ENCODE data around the gene HDLBP. TPM values are rescaled to one million over a fixed set of nuclear protein-coding genes. Genes with fewer than 3 reads are reported as not detected.

Gene HDLBP
- 159 TPM for total RNA-seq

DNA sequence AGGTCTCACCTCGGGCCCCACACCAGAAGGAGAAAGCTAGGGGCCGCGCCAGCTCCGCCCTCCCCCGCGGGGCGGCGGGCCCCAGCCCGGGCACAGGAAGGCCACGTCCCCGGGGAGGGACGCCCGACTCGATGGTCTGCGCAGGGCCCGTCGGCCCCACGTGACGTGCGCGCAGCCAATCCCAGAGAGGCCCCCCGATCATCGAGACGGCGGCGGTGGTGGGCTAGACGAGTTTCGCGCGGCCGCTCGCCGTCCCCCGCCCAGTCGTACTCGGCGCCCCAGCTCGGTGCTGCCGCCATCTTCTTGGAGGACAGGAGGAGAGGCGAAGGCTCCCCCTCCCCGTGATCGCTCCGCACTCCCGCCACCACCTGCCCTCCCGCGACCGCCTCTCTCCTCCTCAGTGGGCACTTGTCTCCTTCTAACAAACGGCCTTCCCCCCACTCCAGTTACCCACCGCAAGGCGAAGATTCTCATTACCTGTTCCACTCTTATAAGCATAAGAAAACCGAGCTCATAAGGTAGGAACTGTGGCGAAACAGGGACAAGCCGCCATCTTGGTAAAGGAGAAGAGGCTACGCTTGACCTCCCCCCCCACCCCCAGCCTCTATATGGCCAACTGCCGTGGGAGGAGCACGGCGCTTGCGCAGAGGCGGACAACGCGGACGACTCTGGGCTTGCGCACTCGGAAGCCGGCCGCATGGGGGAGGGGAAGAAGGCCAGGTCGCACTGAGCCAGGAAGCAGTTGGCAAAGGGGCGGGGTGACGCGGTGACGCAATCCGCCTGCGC lies at the start of gene HDLBP:
TSS of gene HDLBP (minus strand) at position 580 of the 786 bp plus-strand sequence. CDS start 48,803 bp downstream, outside the sequence.
- FAIRE-seq (no peak), DNase-seq (ENCODE audit: low spot score in 2 of 2) (peak; percentile 97 to 99)

DNA sequence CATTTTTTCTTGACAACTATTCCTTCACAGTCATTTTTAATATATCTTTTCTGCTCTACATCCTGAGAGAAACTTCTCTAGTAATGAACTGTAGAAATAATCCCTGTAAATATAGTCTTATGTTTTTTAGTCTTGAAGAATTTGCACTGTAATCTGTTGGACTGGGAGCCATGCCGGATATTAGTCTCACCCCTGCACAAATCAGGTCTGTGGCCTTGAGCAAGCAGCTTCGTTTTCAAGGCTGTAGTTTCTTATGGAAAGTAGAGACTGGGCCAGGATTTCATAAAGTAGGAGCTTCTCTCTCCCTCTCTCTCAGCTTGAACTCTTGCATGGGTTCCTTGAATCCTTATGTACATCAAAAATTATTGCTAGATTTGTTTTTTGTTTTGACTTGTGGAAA lies 49.3 kb upstream of the HDLBP start:
- DNase-seq (ENCODE audit: low spot score in 2 of 2), result no peak
- FAIRE-seq, result no peak

DNA sequence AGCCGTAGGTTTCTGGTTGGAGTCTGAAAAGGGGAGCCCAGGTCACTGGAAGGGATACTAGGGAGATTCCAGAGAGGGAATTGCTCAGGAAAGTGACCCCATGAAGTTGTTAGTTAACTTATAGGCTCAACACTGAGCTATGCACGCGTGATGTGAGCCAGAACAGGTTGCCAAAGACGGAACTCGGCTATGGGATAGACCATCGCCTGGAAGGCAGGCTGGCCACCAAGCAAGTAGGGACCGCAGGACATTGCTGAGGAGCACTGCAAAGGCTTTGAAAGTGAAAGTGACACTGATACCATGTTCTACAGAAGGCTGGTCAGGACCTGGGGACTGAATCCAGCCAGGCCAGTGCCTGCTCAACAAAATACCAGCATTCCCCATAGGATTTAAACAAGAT lies 48.0 kb upstream of the HDLBP start:
- DNase-seq (ENCODE audit: low spot score in 2 of 2), result no peak
- FAIRE-seq, result no peak

GRCh38 chr2:241359481-241360045 lies 44.1 kb upstream of the HDLBP start:
- FAIRE-seq (no peak), DNase-seq (ENCODE audit: low spot score in 2 of 2) (no peak)

DNA sequence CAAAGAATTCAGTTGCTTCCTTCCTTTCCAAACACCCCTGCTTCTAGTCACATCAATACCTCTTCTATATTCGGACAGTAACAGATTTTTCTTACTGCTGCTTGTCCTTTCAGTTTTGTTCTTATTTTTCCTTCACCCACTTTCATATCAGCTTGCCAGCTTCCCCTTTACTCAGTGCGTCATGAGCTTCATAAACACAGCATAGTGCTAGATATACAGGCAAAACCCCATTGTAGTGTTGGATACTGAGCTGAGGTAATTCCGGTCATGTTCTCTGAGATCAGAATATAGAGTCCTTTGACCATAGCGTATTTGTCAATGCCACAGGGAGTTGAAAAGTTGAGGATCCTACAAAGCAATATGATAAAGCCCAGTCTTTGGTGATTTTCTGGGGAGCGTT lies 43.0 kb upstream of the HDLBP start:
- DNase-seq (ENCODE audit: low spot score in 2 of 2), result no peak
- FAIRE-seq, result no peak

DNA sequence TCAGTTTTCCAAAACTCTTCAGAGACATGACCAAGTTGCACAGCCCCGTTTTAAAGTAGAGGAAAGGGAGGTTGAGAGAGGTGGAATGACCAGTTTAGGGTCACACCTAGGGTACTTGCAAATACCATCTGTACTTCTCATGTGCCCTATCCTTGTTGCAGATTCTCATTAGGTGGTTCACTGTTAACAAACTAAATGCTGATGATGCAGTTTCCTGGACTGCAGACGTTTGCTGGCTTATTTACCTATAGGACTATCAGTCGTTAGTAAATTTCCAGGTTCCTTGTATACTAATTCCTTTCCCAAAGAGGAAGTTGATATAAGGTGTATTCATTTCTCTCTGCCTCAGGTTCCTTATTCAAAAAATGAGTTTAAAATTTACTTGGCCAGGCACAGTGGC lies 42.1 kb upstream of the HDLBP start:
- no peak for DNase-seq (ENCODE audit: low spot score in 2 of 2)
- FAIRE-seq, result no peak

- no peak for DNase-seq (ENCODE audit: low spot score in 2 of 2)
Measured at GRCh38 chr2:241356871-241357260, 41.4 kb upstream of the HDLBP start.

DNA sequence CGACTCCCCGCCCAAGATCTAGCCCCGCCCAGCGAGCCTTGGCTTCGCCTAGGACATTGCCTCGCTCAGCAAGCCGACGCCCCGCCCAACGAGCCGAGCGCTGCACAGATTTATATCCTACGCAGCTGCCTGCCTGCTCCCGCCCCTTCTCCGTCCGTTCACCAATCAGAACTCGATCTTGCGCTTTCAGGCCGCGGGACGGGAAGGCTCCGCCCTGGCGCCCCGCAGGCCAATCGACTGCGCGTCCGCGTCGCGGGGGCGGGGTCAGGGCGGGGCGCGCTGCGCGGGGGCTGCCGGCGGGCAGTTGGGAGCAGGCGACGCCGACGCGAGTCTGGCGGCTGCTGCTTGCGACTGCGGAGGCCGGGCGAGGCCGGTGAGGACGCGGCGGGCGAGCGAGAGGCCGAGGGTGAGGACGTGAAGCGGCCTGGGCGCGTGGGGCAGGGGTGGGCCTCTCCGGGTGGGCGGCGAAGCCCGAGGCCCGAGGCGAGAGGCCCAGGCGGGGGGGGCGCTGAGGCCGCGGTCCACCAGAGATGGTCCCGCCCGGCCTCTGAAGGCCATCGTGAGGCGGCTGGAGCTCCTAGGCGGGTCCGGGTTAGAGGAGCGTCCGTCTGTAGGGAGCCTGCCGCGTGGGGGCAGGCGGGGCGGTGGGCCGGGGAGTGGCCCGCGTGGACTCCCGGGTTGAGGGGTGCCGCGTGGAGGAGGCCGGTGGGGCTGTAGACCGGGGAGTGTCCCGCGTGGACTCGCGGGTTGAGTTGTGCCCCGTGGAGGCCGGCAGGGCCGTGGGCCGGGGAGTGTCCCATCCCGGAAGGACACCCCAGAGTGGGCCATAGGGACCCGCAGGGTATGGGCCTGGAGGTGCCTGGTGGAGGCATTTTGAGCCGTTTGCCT lies 40.8 kb upstream of the HDLBP start, which contains the start of gene FARP2:
TSS of gene FARP2 (plus strand) at position 303 of the 888 bp plus-strand sequence. CDS start 16,823 bp downstream, outside the sequence.
- peak; percentile 94 to 97 for DNase-seq (ENCODE audit: low spot score in 2 of 2)
- FAIRE-seq, result no peak

More at GRCh38 chr2:241356871-241357260, 41.4 kb upstream of the HDLBP start:
- no peak for FAIRE-seq

DNA sequence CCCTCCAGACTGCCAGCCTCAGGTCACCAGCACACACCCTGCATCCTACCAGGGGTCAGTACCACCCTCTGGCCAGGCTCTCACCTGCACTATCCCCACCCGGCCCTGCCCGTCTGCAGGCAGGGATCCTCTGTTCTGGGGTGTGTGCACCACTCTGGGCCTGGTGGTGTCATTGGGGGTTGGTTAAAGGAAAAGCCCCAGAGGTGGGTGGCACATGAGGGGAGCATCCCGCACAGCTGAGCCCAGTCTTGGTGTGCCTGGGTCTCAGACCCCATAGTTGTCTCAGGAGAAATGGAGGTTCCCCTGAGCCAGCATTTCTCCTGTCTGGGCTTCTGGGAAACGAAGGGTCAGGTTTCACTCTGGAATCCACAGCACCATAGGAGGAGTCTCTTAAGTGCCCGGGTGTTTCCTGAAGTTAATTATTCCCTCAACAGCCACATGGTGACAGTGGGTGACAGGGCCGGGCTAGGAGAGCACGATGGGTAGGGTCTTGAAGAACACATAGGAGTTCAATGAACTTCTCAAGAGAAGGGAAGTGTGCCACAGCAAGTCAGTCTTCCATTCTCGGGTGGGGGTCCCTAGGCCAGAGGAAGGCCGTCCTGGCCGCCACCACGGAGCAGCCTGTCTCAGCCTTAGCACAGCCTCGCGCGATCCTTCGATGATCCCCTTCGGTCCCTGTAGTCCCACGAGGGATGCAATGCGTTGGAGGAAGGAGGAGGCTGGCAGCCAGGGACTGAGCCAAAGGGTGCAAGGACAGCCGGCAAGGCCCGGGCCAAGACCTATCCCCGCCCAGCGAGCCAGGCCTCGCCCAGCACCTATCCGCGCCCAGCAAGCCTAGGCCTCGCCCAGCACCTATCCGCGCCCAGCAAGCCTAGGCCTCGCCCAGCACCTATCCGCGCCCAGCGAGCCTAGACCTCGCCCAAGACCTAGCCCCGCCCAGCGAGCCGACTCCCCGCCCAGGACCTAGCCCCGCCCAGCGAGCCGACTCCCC lies 39.5 kb upstream of the HDLBP start:
- FAIRE-seq, result no peak

DNA sequence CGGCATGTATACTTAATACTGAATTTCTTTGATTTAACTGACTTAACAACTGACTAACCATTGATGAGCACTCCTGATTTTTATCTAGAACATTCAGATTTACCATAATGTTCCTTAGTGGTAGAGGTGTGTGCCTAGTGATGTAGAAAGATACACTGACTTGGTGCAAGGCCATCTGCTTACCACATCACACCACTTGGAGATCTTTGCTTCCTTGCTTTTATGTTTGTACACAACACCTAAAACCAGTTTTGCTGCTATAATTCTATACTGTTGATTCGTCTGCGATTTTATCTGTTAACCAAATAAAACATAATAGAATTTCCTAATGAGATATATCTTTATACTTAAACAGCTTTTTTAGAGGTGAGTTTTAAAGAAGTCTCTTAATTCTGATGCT lies 36.8 kb upstream of the HDLBP start:
- DNase-seq (ENCODE audit: low spot score in 2 of 2) (no peak), FAIRE-seq (no peak)

More for the DNA sequence above, 39.5 kb upstream of the HDLBP start:
- DNase-seq (ENCODE audit: low spot score in 2 of 2), result no peak

DNA sequence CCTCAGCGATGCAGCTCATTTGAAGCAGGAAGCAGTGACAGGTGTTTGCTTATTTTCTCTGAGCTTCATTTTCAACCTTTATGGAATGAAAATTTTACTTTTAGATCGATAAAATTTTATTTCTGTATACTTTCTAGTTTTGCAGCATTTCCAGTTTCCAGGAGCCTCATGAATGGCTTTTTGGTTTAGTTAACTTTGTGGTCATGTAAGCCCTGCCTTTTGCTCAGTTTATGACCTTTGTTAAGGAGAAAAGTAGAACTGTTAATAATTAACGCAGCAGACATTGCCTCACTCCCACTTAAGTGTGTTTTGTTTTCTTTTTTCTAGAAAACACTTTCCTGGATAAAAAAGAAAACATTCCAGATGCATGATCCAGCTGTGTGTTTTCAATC lies 36.2 kb upstream of the HDLBP start:
- DNase-seq (ENCODE audit: low spot score in 2 of 2), result no peak
- FAIRE-seq, result no peak

- no peak for FAIRE-seq
- no peak for DNase-seq (ENCODE audit: low spot score in 2 of 2)
Measured at GRCh38 chr2:241350878-241351639, 35.6 kb upstream of the HDLBP start.

GRCh38 chr2:241350530-241350877 lies 35.0 kb upstream of the HDLBP start:
- DNase-seq (ENCODE audit: low spot score in 2 of 2) (no peak), FAIRE-seq (no peak)

GRCh38 chr2:241349941-241350340 lies 34.5 kb upstream of the HDLBP start:
- FAIRE-seq (no peak), DNase-seq (ENCODE audit: low spot score in 2 of 2) (no peak)

DNA sequence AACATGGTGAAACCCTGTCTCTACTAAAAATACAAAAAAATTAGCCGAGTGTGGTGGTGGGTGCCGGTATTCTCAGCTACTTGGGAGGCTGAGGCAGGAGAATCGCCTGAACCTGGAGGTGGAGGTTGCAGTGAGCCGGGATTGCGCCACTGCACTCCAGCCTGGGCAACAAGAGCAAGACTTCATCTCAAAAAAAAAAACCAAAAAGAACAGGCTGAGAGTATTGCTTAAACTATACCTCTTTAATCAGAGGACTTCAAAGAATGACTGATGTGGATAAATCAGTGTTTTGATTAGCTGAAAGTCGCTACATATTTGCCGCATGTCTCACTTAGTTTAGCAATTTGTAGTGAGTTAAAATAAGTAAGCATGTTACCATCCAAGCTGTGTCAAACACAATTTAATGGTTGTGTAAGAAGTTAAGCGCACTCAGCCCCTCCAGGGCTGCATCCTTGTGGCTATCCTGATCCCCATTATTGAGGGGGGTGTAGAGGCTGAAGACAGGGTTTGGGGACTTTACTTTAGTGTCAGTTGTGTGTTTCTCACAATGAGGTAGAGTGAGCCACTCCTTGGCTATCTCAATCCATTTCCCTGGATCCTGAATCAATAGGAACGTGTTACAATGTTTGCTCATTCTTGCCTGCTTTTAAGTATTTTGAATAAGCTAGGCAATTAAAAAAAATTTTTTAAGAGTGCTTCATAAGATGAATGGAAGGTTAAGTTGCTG lies 29.6 kb upstream of the HDLBP start:
- no peak for FAIRE-seq
- no peak for DNase-seq (ENCODE audit: low spot score in 2 of 2)

DNA sequence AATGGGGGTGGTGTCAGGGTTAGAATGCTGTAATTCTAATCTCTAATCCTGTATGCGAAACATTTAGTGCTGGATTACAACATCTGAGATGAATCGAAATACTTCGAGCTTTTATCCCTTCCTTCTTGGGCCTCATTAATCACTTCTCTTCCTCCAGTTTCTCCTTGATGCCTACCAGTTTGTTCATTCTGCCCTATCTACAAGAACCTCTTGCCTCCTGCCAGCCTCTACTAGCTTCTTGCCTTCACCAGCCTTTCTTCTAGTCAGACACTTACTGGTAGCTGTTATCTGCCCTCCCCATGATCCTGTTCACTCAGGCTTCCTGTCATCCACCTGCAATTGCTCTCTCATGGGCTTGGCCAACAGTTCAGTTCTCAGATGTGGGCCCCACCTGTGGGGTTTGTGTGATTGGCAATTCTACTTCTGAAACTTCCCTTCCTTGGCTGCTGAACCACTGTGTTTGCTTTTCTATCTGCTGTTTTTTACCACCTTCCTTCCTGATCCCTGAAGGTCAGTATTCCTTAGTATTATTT lies 25.2 kb upstream of the HDLBP start:
- no peak for DNase-seq (ENCODE audit: low spot score in 2 of 2)
- no peak for FAIRE-seq

DNA sequence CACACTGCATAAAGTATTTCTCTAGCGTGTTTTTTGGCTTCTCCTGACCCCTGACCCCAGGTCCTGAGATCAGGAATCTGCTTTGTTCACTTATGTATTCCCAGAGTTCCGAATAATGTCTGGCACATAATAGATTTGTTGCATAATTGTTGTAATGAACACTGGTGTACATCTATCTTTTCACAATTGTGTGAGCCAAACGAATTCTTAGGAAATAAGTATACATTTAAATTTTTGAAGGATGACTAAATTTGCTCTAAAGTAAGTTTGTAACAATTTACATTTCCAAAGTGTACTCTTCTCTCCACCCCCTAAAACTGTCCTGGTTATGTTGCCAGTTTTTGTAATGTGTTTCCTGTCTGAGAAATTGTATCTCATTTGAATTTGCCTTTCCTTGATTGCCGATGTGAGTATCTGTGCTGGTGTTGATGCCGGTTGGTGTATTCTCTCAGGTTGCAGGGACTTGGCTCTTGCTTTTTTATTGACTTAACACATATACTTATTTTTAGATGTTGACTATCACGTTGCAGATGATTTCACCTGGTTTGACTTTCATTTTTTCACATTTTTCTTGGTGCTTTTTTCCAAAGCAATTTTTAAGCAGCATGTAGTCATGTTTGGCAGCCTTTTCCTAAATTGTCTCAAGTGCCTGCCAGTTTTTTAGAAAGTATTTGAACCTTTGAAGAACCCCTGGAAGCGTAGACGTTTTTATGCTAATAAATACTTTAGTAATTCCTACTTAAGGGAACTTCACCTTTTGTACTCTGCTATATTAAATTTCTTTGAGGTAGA lies 24.6 kb upstream of the HDLBP start:
- no peak for DNase-seq (ENCODE audit: low spot score in 2 of 2)
- FAIRE-seq, result no peak
